ENCODE data around the gene ZNF74.
"Not testable (repeated sequence)": the region's sequence is repeated elsewhere in the genome, so short reads cannot be mapped to it uniquely, and the experiment has no call there.

Gene ZNF74

GRCh38 chr22:20448630-20449029, 54.7 kb downstream of the ZNF74 start:
- no peak for DNase-seq (ENCODE audit: low read depth in 2 of 2)

- DNase-seq (ENCODE audit: low read depth in 2 of 2): no peak
Observed at GRCh38 chr22:20449819-20450550, 56.0 kb downstream of the ZNF74 start.

- DNase-seq (ENCODE audit: low read depth in 2 of 2): no peak
Observed at GRCh38 chr22:20450551-20450906, 56.6 kb downstream of the ZNF74 start.

DNA sequence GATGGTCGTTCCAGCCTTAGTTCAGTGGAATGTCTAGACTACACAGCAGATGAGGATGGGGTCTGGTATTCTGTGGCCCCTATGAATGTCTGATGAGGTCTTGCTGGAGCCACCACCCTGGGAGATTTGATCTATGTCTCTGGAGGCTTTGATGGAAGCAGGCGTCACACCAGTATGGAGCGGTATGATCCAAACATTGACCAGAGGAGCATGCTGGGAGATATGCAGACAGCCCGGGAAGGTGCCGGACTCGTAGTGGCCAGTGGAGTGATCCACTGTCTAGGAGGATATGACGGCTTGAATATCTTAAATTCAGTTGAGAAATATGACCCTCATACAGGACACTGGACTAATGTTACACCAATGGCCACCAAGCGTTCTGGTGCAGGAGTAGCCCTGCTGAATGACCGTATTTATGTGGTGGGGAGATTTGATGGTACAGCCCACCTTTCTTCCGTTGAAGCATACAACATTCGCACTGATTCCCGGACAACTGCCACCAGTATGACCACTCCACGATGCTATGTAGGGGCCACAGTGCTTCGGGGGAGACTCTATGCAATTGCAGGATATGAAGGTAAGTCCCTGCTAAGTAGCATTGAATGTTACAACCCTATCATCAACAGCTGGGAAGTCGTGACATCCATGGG, 57.3 kb downstream of the ZNF74 start:
- DNase-seq (ENCODE audit: low read depth in 2 of 2): not testable (repeated sequence)

- no peak for DNase-seq (ENCODE audit: low read depth in 2 of 2)
Observed at GRCh38 chr22:20451920-20452319, 58.0 kb downstream of the ZNF74 start.

DNA sequence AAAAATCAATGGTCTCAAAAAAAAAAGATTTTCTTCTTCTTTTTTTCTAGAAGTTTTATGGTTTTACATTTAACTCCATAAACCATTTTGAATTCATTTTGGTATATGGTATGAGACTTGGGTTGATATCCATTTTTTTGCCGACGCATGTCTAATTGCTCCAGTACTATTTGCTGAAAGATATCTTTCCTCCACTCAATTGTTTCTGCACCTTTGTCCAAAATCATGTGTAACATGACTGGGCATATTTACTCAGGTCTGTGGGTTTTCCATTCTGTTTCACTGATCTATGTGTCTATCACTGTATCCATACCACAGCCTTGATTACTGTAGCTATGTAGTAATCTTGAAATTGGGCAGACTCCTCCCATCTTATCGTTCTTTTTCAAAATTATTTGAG, 59.3 kb downstream of the ZNF74 start:
- DNase-seq (ENCODE audit: low read depth in 2 of 2): no peak

GRCh38 chr22:20455709-20456063, 61.7 kb downstream of the ZNF74 start:
- no peak for DNase-seq (ENCODE audit: low read depth in 2 of 2)

DNA sequence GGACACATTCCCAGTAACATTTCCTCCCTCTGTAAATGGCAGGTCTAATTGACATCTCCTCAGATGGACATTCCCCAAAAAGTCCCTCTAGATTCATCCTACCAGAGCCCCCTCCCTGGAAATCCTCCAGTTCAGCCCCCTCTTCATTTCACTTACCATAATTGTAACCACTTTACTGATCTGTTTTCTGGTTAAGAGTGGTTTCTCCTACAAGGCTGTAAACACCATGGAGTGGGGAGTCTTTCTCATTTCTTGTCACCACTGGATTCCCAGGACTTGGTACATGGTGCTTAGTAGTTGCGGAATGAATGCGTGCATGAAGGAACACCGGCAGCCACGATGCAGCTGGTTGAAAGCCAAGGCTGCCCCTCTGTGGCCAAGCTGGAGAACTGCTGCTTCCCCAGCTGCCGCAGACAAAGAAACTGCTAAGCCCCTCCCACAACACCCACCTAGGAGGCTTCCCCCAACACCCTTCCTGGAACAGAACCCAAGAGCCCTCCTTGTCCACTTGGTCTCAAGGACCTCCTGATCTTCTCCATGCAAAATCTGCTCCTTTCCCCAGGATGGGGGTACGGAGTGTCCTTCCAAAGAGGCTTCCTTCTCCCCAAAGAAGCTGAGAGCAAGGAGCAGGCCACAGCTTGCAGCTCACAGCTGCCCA, 62.2 kb downstream of the ZNF74 start:
- DNase-seq (ENCODE audit: low read depth in 2 of 2): peak; percentile 54 to 67

DNA sequence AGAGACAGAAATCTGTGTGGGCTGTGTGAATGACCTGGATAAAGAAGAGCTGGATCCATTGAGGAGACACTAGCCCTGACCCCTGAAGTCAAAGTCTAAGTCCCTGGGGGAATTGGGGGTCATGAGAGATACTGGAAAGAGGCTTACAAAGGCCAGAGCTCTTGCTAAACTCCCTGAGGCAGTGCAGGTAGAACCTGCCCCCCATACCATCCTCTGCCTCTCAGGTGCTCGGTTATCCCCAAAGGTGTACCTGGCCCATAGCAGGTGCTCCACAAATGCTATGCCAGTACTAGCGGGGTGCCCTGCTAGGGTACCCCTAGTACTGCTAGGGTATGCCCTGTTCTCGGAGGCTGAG, 62.7 kb downstream of the ZNF74 start:
- no peak for DNase-seq (ENCODE audit: low read depth in 2 of 2)

DNA sequence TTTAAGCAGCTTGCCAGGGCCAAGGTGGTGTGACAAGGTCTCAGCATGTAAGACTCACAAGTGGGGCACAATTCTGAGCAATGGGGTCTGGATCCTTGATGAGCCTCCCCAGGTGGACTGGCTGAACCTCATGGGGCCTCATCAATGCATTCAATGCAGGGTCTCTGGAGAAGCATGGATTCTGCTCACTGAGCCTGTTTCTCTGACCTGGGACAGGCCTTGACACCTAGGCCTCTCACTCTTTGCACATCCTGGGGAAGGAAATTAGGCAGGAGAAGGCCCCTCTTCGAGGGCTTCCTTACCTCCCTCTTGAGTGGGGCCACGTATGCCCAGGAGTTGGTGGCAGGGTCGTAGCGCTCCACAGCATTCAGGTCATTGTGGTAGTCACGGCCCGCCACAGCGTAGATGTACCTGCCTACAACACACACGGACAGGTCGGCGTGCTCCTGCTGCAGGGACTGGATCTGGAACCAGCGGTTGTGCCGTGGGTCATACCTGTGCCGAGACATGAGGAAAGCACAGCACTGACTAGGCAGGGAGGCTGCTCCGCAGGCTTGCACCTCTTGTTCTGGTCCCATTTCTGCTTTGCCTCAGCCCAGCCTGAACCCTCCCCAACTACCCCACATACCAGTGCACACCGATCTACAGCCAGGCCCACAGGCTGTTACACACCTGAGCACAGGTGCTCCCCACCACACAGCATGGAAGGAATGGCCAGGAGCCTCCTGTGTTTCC, 63.7 kb downstream of the ZNF74 start:
- DNase-seq (ENCODE audit: low read depth in 2 of 2): no peak
